PC-9 (cell line): ENCODE results near the gene RANBP3L. TPM values are rescaled to one million over a fixed set of nuclear protein-coding genes. Genes with fewer than 3 reads are reported as not detected.

Experiments used
- BruUV-seq: library from RNA; stranded (reverse); fragments of 400-500 nt; replicated peaks from 2 replicates; lab custom pipeline; 2021; lab: Mats Ljungman, UMichigan
- CTCF ChIA-PET: fragments of 300-600 bp; sonication (Branson Sonifier 250); formaldehyde crosslinking; loops from one replicate; lab custom pipeline; 2022; ENCODE audit warnings: antibody characterized with exemption; lab: Charles Lee
- POLR2A ChIA-PET: fragments of 300-600 bp; sonication (Branson Sonifier 250); formaldehyde crosslinking; loops from one replicate; lab custom pipeline; 2022; ENCODE audit warnings: antibody characterized with exemption; ENCODE audit not compliant: unreplicated experiment; lab: Charles Lee
- DNase-seq, 2 experiments: peaks; one replicate each; pipeline versions ENCODE4 v3.0.0 to v3.0.0-alpha.2; 2015 to 2022; ENCODE audit warnings: mixed read lengths in 1 of 2
- H2AFZ ChIP-seq: fragments of 200-600 bp; sonication (generic); 2 replicates; pipeline ENCODE4 v1.8.1; 2017; ENCODE audit warnings: antibody characterized with exemption
- H3F3A ChIP-seq: fragments of 200-600 bp; sonication (generic); 2 replicates; pipeline ENCODE4 v1.8.1; 2017; ENCODE audit warnings: antibody characterized with exemption, mild to moderate bottlenecking, low read depth; ENCODE audit not compliant: insufficient read depth
- H3K27ac ChIP-seq: fragments of 200-600 bp; sonication (generic); 2 replicates; pipeline ENCODE4 v1.6.1; 2016; ENCODE audit warnings: mixed run types
- H3K27me3 ChIP-seq: fragments of 200-600 bp; sonication (generic); 2 replicates; pipeline ENCODE4 v1.6.1; 2016; ENCODE audit warnings: low read depth, mixed run types; ENCODE audit not compliant: insufficient read depth
- H3K36me3 ChIP-seq: fragments of 200-600 bp; sonication (generic); 2 replicates; pipeline ENCODE4 v1.6.1; 2016; ENCODE audit warnings: low read depth, mixed run types
- H3K4me1 ChIP-seq: fragments of 200-600 bp; sonication (generic); replicated peaks from 2 replicates; pipeline ENCODE4 v1.6.1; 2016; ENCODE audit warnings: mixed run types; ENCODE audit not compliant: insufficient read depth
- H3K4me2 ChIP-seq: fragments of 200-600 bp; sonication (generic); 2 replicates; pipeline ENCODE4 v1.6.1; 2017; ENCODE audit warnings: mixed run types
- H3K4me3 ChIP-seq: fragments of 200-600 bp; sonication (generic); 2 replicates; pipeline ENCODE4 v1.6.1; 2016; ENCODE audit warnings: mixed run types
- H3K79me2 ChIP-seq: fragments of 200-600 bp; sonication (generic); 2 replicates; pipeline ENCODE4 v1.6.1; 2017; ENCODE audit warnings: low read depth, mixed run types
- H3K9me2 ChIP-seq: fragments of 200-600 bp; sonication (generic); 2 replicates; pipeline ENCODE4 v1.8.1; 2017; ENCODE audit warnings: mild to moderate bottlenecking; ENCODE audit not compliant: insufficient read depth
- H3K9me3 ChIP-seq: fragments of 200-600 bp; sonication (generic); 2 replicates; pipeline ENCODE4 v1.8.1; 2016; ENCODE audit warnings: low read depth; ENCODE audit not compliant: insufficient read depth
- H4K20me1 ChIP-seq: fragments of 200-600 bp; sonication (generic); 2 replicates; pipeline ENCODE4 v1.8.1; 2017; ENCODE audit not compliant: insufficient read depth
- EZH2 ChIP-seq: fragments of 200-600 bp; sonication (generic); IDR thresholded peaks from 2 replicates; pipeline ENCODE4 v1.8.0; 2017; ENCODE audit warnings: antibody characterized with exemption, low read depth
- intact Hi-C: fragments of 100-400 bp; cut with micrococcal nuclease; formaldehyde crosslinking; loops from one replicate; pipeline ENCODE4 v1.10.0; 2022; ENCODE audit not compliant: unreplicated experiment
- total RNA-seq: library from RNA; stranded (reverse); gene quantifications from 2 replicates; pipeline ENCODE4 v1.2.3, GENCODE V29; 2021
- TF ChIP-seq, protein P1 (sequence below): fragments of 200-600 bp; sonication (generic); conservative IDR thresholded peaks from 2 replicates; pipeline ENCODE4 v1.6.1; 2017; ENCODE audit warnings: mixed run types, antibody characterized with exemption, mild to moderate bottlenecking, moderate library complexity

The RANBP3L gene
- total RNA-seq, 1 experiment from 2014 or later: not detected

DNA sequence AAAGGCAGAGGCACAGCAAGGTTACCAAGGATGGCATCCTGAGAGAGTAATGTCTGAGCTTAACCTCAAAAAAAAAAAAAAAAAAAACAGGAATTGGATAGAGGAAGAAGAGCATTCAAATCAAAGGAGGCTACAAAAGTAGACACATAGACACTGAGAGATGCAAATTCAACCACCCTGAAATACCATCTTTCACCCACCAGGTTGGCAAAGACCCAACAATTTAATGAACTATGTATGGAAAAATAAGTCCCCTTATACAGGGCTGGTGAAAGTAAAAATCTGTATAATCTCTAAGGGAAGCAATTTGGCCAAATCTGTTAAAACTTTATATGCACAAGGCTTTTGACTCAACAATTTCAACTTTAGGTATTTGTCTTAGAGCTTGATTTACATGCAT lies 64.9 kb downstream of the RANBP3L start:
- no peaks in the 10 kb centered on the region for H3K9me2 ChIP-seq
- H2AFZ ChIP-seq: no peak overlapping the region
- H3K4me3 ChIP-seq: no peak overlapping the region
- POLR2A ChIA-PET: no interaction called here
- H3K36me3 ChIP-seq: no peaks in the 10 kb centered on the region
- DNase-seq: no peak
- peaks cover 10% of the 10 kb centered on the region for H3F3A ChIP-seq
- peaks cover 34% of the 10 kb centered on the region for H3K4me1 ChIP-seq
- BruUV-seq: no TSS peak
- H3K27ac ChIP-seq: no peak overlapping the region
- no peaks in the 10 kb centered on the region for H4K20me1 ChIP-seq
- peaks cover 56% of the 10 kb centered on the region for H3K79me2 ChIP-seq
- no peaks in the 10 kb centered on the region for H3K9me3 ChIP-seq
- intact Hi-C loops: no loop called here
- no peaks in the 10 kb centered on the region for H3K27me3 ChIP-seq
- no peak for TF ChIP-seq EZH2
- TF ChIP-seq, protein P1, sequence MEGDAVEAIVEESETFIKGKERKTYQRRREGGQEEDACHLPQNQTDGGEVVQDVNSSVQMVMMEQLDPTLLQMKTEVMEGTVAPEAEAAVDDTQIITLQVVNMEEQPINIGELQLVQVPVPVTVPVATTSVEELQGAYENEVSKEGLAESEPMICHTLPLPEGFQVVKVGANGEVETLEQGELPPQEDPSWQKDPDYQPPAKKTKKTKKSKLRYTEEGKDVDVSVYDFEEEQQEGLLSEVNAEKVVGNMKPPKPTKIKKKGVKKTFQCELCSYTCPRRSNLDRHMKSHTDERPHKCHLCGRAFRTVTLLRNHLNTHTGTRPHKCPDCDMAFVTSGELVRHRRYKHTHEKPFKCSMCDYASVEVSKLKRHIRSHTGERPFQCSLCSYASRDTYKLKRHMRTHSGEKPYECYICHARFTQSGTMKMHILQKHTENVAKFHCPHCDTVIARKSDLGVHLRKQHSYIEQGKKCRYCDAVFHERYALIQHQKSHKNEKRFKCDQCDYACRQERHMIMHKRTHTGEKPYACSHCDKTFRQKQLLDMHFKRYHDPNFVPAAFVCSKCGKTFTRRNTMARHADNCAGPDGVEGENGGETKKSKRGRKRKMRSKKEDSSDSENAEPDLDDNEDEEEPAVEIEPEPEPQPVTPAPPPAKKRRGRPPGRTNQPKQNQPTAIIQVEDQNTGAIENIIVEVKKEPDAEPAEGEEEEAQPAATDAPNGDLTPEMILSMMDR: no peak
- no peak overlapping the region for H3K4me2 ChIP-seq
- CTCF ChIA-PET: interaction anchor here (0.6 kb wide), 1 partner anchor 59 kb away, joined by 5 read pairs; no protein-coding TSS in a partner anchor

DNA sequence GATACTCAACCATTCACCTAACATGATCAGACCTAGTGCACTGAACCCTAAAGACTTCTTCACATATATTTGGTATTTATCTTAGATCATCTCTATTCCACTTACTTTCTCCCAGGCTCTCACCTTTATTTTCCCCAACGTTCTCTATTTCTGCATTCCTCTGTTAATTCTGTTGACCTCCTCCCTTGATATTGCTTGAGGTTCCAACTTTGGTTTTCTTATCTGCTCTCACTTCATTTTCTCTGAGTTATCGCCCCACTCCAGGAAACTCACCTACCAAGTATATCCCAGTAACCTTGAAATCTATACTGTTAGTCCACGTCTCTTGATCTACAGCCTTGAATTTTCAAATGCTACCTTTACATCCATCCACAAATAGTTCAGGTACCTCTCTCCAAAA lies 69.2 kb downstream of the RANBP3L start:
- ChIA-PET POLR2A (no interaction called here), CTCF (no interaction called here)
- Histone ChIP-seq H3K36me3 (no peaks in the 10 kb centered on the region), H3K9me2 (no peaks in the 10 kb centered on the region), H3F3A (peaks cover 7% of the 10 kb centered on the region; the same call in 1 of the 2 replicates), H2AFZ (no peak overlapping the region), H3K9me3 (no peaks in the 10 kb centered on the region), H4K20me1 (no peaks in the 10 kb centered on the region), H3K79me2 (peaks cover 27% of the 10 kb centered on the region), H3K4me1 (peaks cover 19% of the 10 kb centered on the region), H3K27ac (no peak overlapping the region), H3K4me2 (no peak overlapping the region), H3K4me3 (no peak overlapping the region), H3K27me3 (no peaks in the 10 kb centered on the region)
- no peak for DNase-seq
- TF ChIP-seq EZH2: no peak
- TF ChIP-seq, protein P1: no peak
- intact Hi-C loops: no loop called here
- BruUV-seq: no TSS peak

DNA sequence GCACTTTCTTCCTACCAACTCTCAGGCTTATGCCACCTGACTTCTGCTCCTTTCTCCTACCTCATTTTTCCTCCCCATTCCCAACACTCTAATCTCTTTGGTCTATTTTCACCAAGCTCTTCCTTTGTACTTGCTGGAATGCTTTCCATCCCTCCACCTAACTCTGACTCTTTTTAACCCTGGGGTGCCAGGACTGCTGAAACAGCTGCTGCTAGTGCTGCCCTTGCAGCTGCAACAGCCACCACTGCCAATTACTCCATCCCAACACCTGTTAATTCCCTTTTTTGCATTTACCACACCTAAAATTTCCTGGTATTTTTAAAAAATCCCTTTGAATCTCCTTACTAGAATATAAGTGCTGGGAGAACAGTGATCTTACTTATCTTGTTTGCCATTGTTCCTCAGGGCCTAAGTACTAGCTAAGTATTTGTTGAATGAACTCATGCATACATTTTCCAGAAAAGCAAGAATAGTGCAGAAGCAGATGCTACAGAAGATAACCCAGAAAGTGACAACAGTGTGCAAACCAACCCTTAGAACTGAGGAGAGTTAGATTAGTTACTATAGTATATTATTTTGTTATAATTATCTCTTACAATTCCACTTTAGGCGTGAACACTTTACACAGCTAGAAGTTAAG lies 71.4 kb downstream of the RANBP3L start:
- Histone ChIP-seq H3F3A (peaks cover 7% of the 10 kb centered on the region; the same call in 1 of the 2 replicates), H3K36me3 (peaks cover 13% of the 10 kb centered on the region), H3K4me2 (no peak overlapping the region), H3K27me3 (no peaks in the 10 kb centered on the region), H3K4me1 (peaks cover 19% of the 10 kb centered on the region), H3K9me2 (no peaks in the 10 kb centered on the region), H3K9me3 (no peaks in the 10 kb centered on the region; the same call in 1 of the 2 replicates), H2AFZ (no peak overlapping the region), H3K79me2 (peaks cover 16% of the 10 kb centered on the region), H4K20me1 (no peaks in the 10 kb centered on the region), H3K4me3 (no peak overlapping the region), H3K27ac (no peak overlapping the region)
- POLR2A ChIA-PET: interaction anchor here (0.7 kb wide), 1 partner anchor 1392 kb away, joined by 3 read pairs; no protein-coding TSS in a partner anchor
- TF ChIP-seq EZH2: no peak
- TF ChIP-seq, protein P1: no peak
- CTCF ChIA-PET: interaction anchor here (0.6 to 0.7 kb wide), 3 partner anchors 12 to 191 kb away, joined by 3 read pairs; no protein-coding TSS in a partner anchor
- peak in 1 of 2 experiments; percentile 33 for DNase-seq
- intact Hi-C loops: no loop called here
- BruUV-seq: no TSS peak
